ENCODE measurements around the gene DAPK1. TPM values are rescaled to one million over a fixed set of nuclear protein-coding genes. Genes with fewer than 3 reads are reported as not detected.
A peak's percentile ranks its signal among the peaks of the same experiment; 100 is the strongest.

The DAPK1 gene
- total and polyA plus RNA-seq, 4 donors = 33.0 to 301 (median 94.1) TPM

- Histone ChIP-seq H3K27me3 (ENCODE audit: control insufficient read depth in 3 of 3, insufficient read depth in 3 of 3, low read length in 2 of 3) (no peaks in the 10 kb centered on the region), H3K4me3 (no peak overlapping the region), H3K9me3 (ENCODE audit: control insufficient read depth in 4 of 4, insufficient read depth in 3 of 4, low read length in 3 of 4) (no peaks in the 10 kb centered on the region), H3K36me3 (ENCODE audit: control insufficient read depth in 4 of 4, insufficient read depth in 4 of 4, low read length in 4 of 4) (peaks cover 0 to 36% (median 25%) of the 10 kb centered on the region in 4 donors), H3K9ac (ENCODE audit: insufficient read depth in 1 of 2, low read length in 2 of 2) (no peak overlapping the region), H3K4me1 (ENCODE audit: control insufficient read depth in 5 of 5, insufficient read depth in 5 of 5, low read length in 5 of 5) (peaks cover 0 to 3% (median 0%) of the 10 kb centered on the region in 5 donors), H3K27ac (ENCODE audit: low read depth in 1 of 2, low read length in 1 of 2) (no peak overlapping the region)
- DNase-seq (no peak), ATAC-seq (ENCODE audit: insufficient read depth, low FRiP score) (no peak)
- 85 to 96% methylated on average over 4 of the region's 4 CpGs for WGBS, 2 donors
- no peak for TF ChIP-seq CTCF (IDR thresholded peaks at IDR 0.05; ENCODE audit: control extremely low read depth, extremely low read depth)
Observed at GRCh38 chr9:87682618-87683017, 185.0 kb downstream of the DAPK1 start.

GRCh38 chr9:87683751-87684626 lies 186.3 kb downstream of the DAPK1 start:
- WGBS, 2 donors = 86 to 88% methylated on average over 24 of the region's 24 CpGs
- no peak overlapping the region for H3K4me3 ChIP-seq

GRCh38 chr9:87684627-87685219 lies 187.1 kb downstream of the DAPK1 start:
- TF ChIP-seq CTCF (IDR thresholded peaks at IDR 0.05; ENCODE audit: control extremely low read depth, extremely low read depth) = peak; percentile 22
- H3K27ac ChIP-seq (ENCODE audit: low read depth in 1 of 2, low read length in 1 of 2) = no peak overlapping the region
- H3K4me1 ChIP-seq (ENCODE audit: control insufficient read depth in 5 of 5, insufficient read depth in 5 of 5, low read length in 5 of 5) = peaks cover 0 to 3% (median 0%) of the 10 kb centered on the region in 5 donors
- 44 to 55% methylated on average over 11 of the region's 11 CpGs for WGBS, 2 donors
- DNase-seq = peak; percentile 56 to 59 (median 58)
- ATAC-seq (ENCODE audit: insufficient read depth, low FRiP score) = no peak
- peaks cover 0 to 47% (median 28%) of the 10 kb centered on the region in 4 donors for H3K36me3 ChIP-seq (ENCODE audit: control insufficient read depth in 4 of 4, insufficient read depth in 4 of 4, low read length in 4 of 4)
- no peak overlapping the region for H3K4me3 ChIP-seq
- no peaks in the 10 kb centered on the region for H3K9me3 ChIP-seq (ENCODE audit: control insufficient read depth in 4 of 4, insufficient read depth in 3 of 4, low read length in 3 of 4)
- no peaks in the 10 kb centered on the region for H3K27me3 ChIP-seq (ENCODE audit: control insufficient read depth in 3 of 3, insufficient read depth in 3 of 3, low read length in 2 of 3)
- no peak overlapping the region for H3K9ac ChIP-seq (ENCODE audit: insufficient read depth in 1 of 2, low read length in 2 of 2)

More at GRCh38 chr9:87683751-87684626, 186.3 kb downstream of the DAPK1 start:
- Histone ChIP-seq H3K9me3 (ENCODE audit: control insufficient read depth in 4 of 4, insufficient read depth in 3 of 4, low read length in 3 of 4) (no peaks in the 10 kb centered on the region), H3K9ac (ENCODE audit: insufficient read depth in 1 of 2, low read length in 2 of 2) (no peak overlapping the region), H3K27ac (ENCODE audit: low read depth in 1 of 2, low read length in 1 of 2) (no peak overlapping the region), H3K27me3 (ENCODE audit: control insufficient read depth in 3 of 3, insufficient read depth in 3 of 3, low read length in 2 of 3) (no peaks in the 10 kb centered on the region), H3K4me1 (ENCODE audit: control insufficient read depth in 5 of 5, insufficient read depth in 5 of 5, low read length in 5 of 5) (peaks cover 0 to 3% (median 0%) of the 10 kb centered on the region in 5 donors), H3K36me3 (ENCODE audit: control insufficient read depth in 4 of 4, insufficient read depth in 4 of 4, low read length in 4 of 4) (peaks cover 0 to 41% (median 28%) of the 10 kb centered on the region in 4 donors)
- ATAC-seq (ENCODE audit: insufficient read depth, low FRiP score) = no peak
- DNase-seq = peak in 1 of 3 donors; percentile 30
- TF ChIP-seq CTCF (IDR thresholded peaks at IDR 0.05; ENCODE audit: control extremely low read depth, extremely low read depth) = no peak

Measured in lung (tissue), 12 donors.